ENCODE measurements around the gene PARP2.

PARP2 gene

DNA sequence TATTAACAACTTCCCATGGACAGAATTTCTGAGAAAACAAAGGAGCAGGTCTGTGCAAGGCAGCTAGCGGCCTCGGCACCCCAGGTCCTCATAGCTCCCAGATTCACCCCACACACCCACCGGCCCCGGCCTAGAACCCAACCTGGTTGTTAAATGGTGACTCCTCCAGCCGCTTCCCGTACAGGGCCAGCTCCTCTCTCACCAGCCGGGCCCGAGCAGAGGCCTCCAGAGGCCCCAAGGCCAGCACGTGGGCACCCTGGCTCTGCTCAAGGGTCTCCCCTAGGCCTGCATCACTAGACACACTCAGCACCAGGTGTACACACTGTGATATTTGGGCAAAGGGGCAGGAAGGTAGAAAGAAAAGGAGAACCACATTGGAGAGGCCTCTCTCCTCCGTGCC is 39.6 kb downstream of the PARP2 start:
- no peak overlapping the region for H3K4me3 ChIP-seq
- no peak overlapping the region for H3K9ac ChIP-seq (ENCODE audit: insufficient read length)
- no peak for DNase-seq (ENCODE audit: low read depth, low spot score)
- H3K36me3 ChIP-seq (ENCODE audit: insufficient read depth, low read length): no peaks in the 10 kb centered on the region; the same call in 1 of the 2 replicates
- no peak overlapping the region for H3K27ac ChIP-seq
- TF ChIP-seq POLR2AphosphoS5 (IDR thresholded peaks at IDR 0.05; ENCODE audit: borderline replicate concordance, low read depth, low read length) (no peak), FOXP2 (optimal IDR thresholded peaks at IDR 0.05; ENCODE audit: control extremely low read depth, extremely low read length, insufficient read depth) (no peak), EZH2 (IDR thresholded peaks at IDR 0.05) (no peak)
- H3K9me3 ChIP-seq (ENCODE audit: low read depth, low read length): no peaks in the 10 kb centered on the region

DNA sequence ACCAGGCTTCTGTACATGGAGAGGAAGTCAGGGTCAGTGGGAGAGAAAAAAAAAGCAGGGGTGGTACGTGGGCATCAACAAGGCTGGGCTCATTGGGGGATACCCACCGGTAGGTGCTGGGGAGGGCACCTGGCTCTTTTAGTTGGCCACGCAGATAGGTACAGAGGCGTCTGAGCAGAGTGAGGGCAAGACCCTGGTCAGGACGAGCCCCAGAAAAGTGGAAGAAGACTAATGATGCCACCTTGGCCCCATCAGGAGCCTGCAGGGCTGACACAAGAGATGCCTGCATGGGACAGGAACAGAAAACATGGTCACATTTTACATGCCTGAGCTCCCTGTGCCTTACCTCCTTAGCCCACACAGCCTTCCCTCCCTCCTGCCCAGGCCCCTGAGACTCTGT is 40.2 kb downstream of the PARP2 start:
- Histone ChIP-seq H3K27ac (no peak overlapping the region), H3K9me3 (ENCODE audit: low read depth, low read length) (no peaks in the 10 kb centered on the region), H3K36me3 (ENCODE audit: insufficient read depth, low read length) (no peaks in the 10 kb centered on the region; the same call in 1 of the 2 replicates), H3K4me3 (no peak overlapping the region), H3K9ac (ENCODE audit: insufficient read length) (no peak overlapping the region)
- no peak for TF ChIP-seq EZH2 (IDR thresholded peaks at IDR 0.05)
- TF ChIP-seq POLR2AphosphoS5 (IDR thresholded peaks at IDR 0.05; ENCODE audit: borderline replicate concordance, low read depth, low read length): no peak
- TF ChIP-seq FOXP2 (optimal IDR thresholded peaks at IDR 0.05; ENCODE audit: control extremely low read depth, extremely low read length, insufficient read depth): no peak
- no peak for DNase-seq (ENCODE audit: low read depth, low spot score)

DNA sequence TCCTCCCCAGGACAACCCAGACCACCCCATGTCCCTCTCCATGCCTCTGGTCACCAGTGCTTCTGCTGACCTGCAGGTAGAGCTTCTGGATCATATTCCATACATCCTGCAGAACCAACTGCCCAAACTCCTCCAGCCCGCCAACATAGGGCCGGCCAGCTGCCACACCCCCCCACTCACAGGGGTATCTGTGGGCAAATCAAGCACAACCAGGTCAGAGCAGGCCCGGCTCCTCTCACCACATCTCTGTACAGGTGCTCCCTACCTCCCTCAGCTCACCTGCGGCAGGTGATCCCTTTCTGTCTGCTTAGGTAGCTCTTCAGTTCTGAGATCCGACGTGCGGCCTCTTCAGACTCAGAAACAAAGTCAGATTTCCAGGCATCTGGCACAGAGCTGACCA is 40.9 kb downstream of the PARP2 start:
- H3K36me3 ChIP-seq (ENCODE audit: insufficient read depth, low read length): no peaks in the 10 kb centered on the region; the same call in 1 of the 2 replicates
- no peak for DNase-seq (ENCODE audit: low read depth, low spot score)

DNA sequence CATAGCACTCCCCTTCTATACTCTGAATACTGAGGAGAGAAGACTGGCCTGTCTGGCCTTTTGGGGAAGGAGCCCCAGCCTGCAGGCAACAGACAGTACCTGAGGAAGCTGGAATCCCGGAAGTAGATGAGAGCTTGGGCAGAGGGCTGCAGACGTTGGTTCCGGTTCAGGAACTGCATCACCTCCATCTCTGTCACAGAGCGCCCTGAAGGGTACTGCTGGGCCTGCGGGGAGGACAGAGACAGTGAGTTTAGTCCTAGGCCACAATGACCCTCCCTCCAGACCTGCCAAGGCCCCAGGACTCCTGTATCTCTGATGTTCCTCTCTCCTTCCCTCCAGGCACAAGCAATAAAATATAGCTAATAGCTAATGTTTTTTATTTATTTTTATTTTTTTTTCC is 41.5 kb downstream of the PARP2 start:
- no peak for DNase-seq (ENCODE audit: low read depth, low spot score)
- H3K36me3 ChIP-seq (ENCODE audit: insufficient read depth, low read length): no peaks in the 10 kb centered on the region; the same call in 1 of the 2 replicates
- no peak overlapping the region for H3K27ac ChIP-seq
- H3K9ac ChIP-seq (ENCODE audit: insufficient read length): no peak overlapping the region
- no peak for TF ChIP-seq EZH2 (IDR thresholded peaks at IDR 0.05)
- TF ChIP-seq FOXP2 (optimal IDR thresholded peaks at IDR 0.05; ENCODE audit: control extremely low read depth, extremely low read length, insufficient read depth): no peak
- no peak for TF ChIP-seq POLR2AphosphoS5 (IDR thresholded peaks at IDR 0.05; ENCODE audit: borderline replicate concordance, low read depth, low read length)
- H3K9me3 ChIP-seq (ENCODE audit: low read depth, low read length): no peaks in the 10 kb centered on the region
- no peak overlapping the region for H3K4me3 ChIP-seq

More for the DNA sequence above, 40.9 kb downstream of the PARP2 start:
- no peak overlapping the region for H3K4me3 ChIP-seq
- H3K27ac ChIP-seq: no peak overlapping the region
- no peak overlapping the region for H3K9ac ChIP-seq (ENCODE audit: insufficient read length)
- no peaks in the 10 kb centered on the region for H3K9me3 ChIP-seq (ENCODE audit: low read depth, low read length)
- no peak for TF ChIP-seq POLR2AphosphoS5 (IDR thresholded peaks at IDR 0.05; ENCODE audit: borderline replicate concordance, low read depth, low read length)
- TF ChIP-seq EZH2 (IDR thresholded peaks at IDR 0.05): no peak
- no peak for TF ChIP-seq FOXP2 (optimal IDR thresholded peaks at IDR 0.05; ENCODE audit: control extremely low read depth, extremely low read length, insufficient read depth)

DNA sequence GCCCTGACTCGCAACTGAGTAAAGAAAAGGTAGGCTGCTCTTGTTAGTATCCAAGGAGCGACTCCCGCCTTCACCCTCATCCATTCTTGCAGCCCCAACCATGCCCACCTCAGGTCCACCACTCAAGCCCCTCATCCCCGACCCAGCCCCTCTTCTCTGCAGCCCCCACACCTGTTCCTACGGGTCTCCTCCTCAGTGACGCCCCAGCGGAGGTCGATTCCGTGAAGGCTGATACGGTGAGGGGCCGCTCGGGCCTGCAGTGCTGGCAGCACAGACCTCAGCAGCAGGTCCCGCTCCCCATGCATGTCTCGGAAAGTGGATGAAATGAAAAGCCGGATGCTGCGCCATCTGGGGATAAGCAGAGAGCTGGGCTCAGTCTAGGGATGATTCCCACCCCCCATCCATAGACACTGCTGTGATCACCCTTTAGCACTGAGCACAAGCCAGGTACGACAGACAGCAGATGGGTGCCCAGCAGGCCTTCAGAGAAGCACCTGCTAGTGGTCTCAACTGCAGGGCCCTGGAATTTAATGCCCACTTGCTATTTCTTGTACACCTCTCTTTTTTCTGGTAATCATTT is 42.9 kb downstream of the PARP2 start:
- no peaks in the 10 kb centered on the region for H3K9me3 ChIP-seq (ENCODE audit: low read depth, low read length)
- H3K9ac ChIP-seq (ENCODE audit: insufficient read length): no peak overlapping the region
- no peak overlapping the region for H3K4me3 ChIP-seq
- H3K27ac ChIP-seq: no peak overlapping the region
- no peak for TF ChIP-seq FOXP2 (optimal IDR thresholded peaks at IDR 0.05; ENCODE audit: control extremely low read depth, extremely low read length, insufficient read depth)
- TF ChIP-seq POLR2AphosphoS5 (IDR thresholded peaks at IDR 0.05; ENCODE audit: borderline replicate concordance, low read depth, low read length): no peak
- TF ChIP-seq EZH2 (IDR thresholded peaks at IDR 0.05): no peak
- no peak for DNase-seq (ENCODE audit: low read depth, low spot score)
- no peaks in the 10 kb centered on the region; the same call in 1 of the 2 replicates for H3K36me3 ChIP-seq (ENCODE audit: insufficient read depth, low read length)

DNA sequence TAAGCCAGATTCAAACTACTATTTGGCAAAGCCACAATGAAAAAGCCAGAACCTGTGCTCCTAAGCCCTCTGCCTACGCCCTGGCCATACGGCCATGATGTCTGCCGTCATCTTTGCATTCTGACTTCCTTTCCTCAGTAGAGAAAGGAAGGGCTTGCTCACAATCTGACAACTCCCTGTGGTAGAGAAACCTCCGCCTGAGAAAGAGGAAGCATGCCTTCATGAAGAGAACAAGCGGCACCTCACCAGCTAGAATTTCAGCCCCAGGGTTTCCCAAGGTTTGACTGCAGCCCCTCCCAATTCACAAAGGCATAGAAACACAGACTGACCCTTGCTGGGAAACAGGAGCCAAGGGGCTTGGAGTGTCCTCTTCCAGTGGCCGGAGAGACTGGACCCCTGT is 44.1 kb downstream of the PARP2 start:
- no peak overlapping the region for H3K9ac ChIP-seq (ENCODE audit: insufficient read length)
- no peak overlapping the region for H3K4me3 ChIP-seq
- no peak overlapping the region for H3K27ac ChIP-seq
- H3K9me3 ChIP-seq (ENCODE audit: low read depth, low read length): no peaks in the 10 kb centered on the region
- H3K36me3 ChIP-seq (ENCODE audit: insufficient read depth, low read length): no peaks in the 10 kb centered on the region; the same call in 1 of the 2 replicates
- no peak for DNase-seq (ENCODE audit: low read depth, low spot score)
- TF ChIP-seq FOXP2 (optimal IDR thresholded peaks at IDR 0.05; ENCODE audit: control extremely low read depth, extremely low read length, insufficient read depth) (no peak), POLR2AphosphoS5 (IDR thresholded peaks at IDR 0.05; ENCODE audit: borderline replicate concordance, low read depth, low read length) (no peak), EZH2 (IDR thresholded peaks at IDR 0.05) (no peak)

DNA sequence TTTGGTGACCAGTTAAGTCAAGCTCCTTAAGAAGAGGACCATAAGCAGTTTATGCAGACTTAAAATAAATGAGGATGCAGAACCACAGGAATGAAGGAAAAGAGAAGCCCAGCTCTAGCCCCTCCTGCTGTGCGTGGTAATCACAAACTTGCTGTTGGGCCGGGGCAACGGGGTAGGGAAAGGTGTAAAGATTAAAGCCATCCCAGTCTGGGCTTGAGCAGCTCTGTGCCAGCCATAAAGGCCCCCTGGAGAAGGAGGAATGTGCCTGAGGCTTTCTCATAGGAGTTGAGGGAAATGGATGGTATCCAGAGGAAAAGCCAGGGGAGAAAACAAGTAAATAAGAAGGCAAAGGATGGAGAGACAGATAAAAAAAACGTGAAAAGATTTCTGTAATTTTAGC is 44.7 kb downstream of the PARP2 start:
- peak overlapping the region; percentile 50; the same call in 1 of the 2 replicates for H3K27ac ChIP-seq
- TF ChIP-seq POLR2AphosphoS5 (IDR thresholded peaks at IDR 0.05; ENCODE audit: borderline replicate concordance, low read depth, low read length): no peak
- TF ChIP-seq EZH2 (IDR thresholded peaks at IDR 0.05): no peak
- TF ChIP-seq FOXP2 (optimal IDR thresholded peaks at IDR 0.05; ENCODE audit: control extremely low read depth, extremely low read length, insufficient read depth): no peak
- H3K36me3 ChIP-seq (ENCODE audit: insufficient read depth, low read length): no peaks in the 10 kb centered on the region; the same call in 1 of the 2 replicates
- H3K9ac ChIP-seq (ENCODE audit: insufficient read length): no peak overlapping the region
- DNase-seq (ENCODE audit: low read depth, low spot score): no peak
- no peak overlapping the region for H3K4me3 ChIP-seq
- no peaks in the 10 kb centered on the region for H3K9me3 ChIP-seq (ENCODE audit: low read depth, low read length)

DNA sequence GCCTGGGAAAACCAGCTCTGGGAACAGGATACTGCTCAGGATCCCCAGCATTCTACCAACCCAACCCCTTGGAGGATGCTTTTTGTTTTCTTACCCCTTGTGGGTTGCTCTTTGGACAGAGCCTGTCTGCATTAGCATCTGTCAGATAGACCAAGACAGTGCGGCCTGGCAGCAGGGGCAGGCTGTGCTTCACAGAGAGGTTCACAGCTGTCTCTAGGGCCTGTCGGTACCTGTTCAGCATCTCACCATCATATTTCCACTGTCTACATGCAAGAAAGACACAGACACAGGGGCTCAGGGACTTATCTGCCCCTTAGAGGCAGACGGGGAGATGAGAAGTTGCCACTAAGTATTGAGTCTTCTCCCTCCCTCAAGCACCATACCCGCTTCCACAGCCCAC is 48.1 kb downstream of the PARP2 start:
- no peaks in the 10 kb centered on the region; the same call in 1 of the 2 replicates for H3K36me3 ChIP-seq (ENCODE audit: insufficient read depth, low read length)
- H3K9ac ChIP-seq (ENCODE audit: insufficient read length): no peak overlapping the region
- no peak overlapping the region for H3K27ac ChIP-seq
- no peak overlapping the region for H3K4me3 ChIP-seq
- no peak for DNase-seq (ENCODE audit: low read depth, low spot score)
- TF ChIP-seq POLR2AphosphoS5 (IDR thresholded peaks at IDR 0.05; ENCODE audit: borderline replicate concordance, low read depth, low read length): no peak
- no peak for TF ChIP-seq FOXP2 (optimal IDR thresholded peaks at IDR 0.05; ENCODE audit: control extremely low read depth, extremely low read length, insufficient read depth)
- no peak for TF ChIP-seq EZH2 (IDR thresholded peaks at IDR 0.05)
- H3K9me3 ChIP-seq (ENCODE audit: low read depth, low read length): no peaks in the 10 kb centered on the region

DNA sequence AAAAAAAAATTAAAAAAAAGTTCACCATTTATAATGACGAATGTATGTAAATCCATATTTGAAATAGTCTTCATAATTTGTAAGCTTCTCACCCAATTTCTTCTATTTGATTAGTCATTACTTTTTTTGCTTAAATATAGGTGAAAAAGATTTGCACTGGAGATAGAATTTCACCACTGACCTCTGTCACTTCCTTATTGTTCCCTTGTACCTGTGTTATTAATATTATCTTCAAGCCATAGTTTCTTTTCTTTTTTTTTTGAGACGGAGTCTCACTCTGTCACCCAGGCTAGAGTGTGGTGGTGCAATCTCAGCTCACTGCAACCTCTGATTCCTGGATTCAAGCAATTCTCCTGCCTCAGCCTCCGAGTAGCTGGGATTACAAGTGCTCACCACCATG is 54.1 kb downstream of the PARP2 start:
- TF ChIP-seq EZH2 (IDR thresholded peaks at IDR 0.05): no peak
- no peak for TF ChIP-seq FOXP2 (optimal IDR thresholded peaks at IDR 0.05; ENCODE audit: control extremely low read depth, extremely low read length, insufficient read depth)
- TF ChIP-seq POLR2AphosphoS5 (IDR thresholded peaks at IDR 0.05; ENCODE audit: borderline replicate concordance, low read depth, low read length): no peak
- no peak overlapping the region for H3K4me3 ChIP-seq
- H3K36me3 ChIP-seq (ENCODE audit: insufficient read depth, low read length): 0 out of 2 replicates have a peak, but pooled peaks cover 2% of the 10 kb centered on the region
- H3K27ac ChIP-seq: no peak overlapping the region
- H3K9me3 ChIP-seq (ENCODE audit: low read depth, low read length): no peaks in the 10 kb centered on the region
- H3K9ac ChIP-seq (ENCODE audit: insufficient read length): no peak overlapping the region
- no peak for DNase-seq (ENCODE audit: low read depth, low spot score)

Measured in SK-N-MC (cell line).